Activated CD4-positive, alpha-beta memory T cell treated with anti-CD3 and anti-CD28 coated beads, Interleukin-2, amount 10 ng/mL, durations not matched to agents 7 days and 5 days (primary cell): Measurements from ENCODE around the gene CMTM3. TPM values are rescaled to one million over a fixed set of nuclear protein-coding genes. Genes with fewer than 3 reads are reported as not detected.
"Not testable (repeated sequence)": the region's sequence is repeated elsewhere in the genome, so short reads cannot be mapped to it uniquely, and the experiment has no call there.

Experiments used
- CTCF ChIA-PET: fragments of 350-600 bp; sonication (Branson Sonifier 250); formaldehyde crosslinking; loops from one replicate; lab custom pipeline; 2021; ENCODE audit warnings: antibody characterized with exemption, inconsistent platforms; lab: Charles Lee
- POLR2A ChIA-PET: fragments of 350-600 bp; sonication (Branson Sonifier 250); formaldehyde crosslinking; loops from one replicate; lab custom pipeline; 2021; ENCODE audit warnings: antibody characterized with exemption; lab: Charles Lee
- DNase-seq: peaks from one replicate; pipeline ENCODE4 v3.0.0-alpha.2; 2020
- H3K27ac Mint-ChIP-seq: one replicate; pipeline ENCODE4 v1.8.0; 2021; ENCODE audit warnings: mild to moderate bottlenecking, mixed read lengths
- H3K27me3 Mint-ChIP-seq: one replicate; pipeline ENCODE4 v1.8.0; 2021; ENCODE audit warnings: mixed read lengths
- H3K36me3 Mint-ChIP-seq: one replicate; pipeline ENCODE4 v1.8.0; 2021; ENCODE audit warnings: low read depth, mixed read lengths
- H3K4me1 Mint-ChIP-seq: one replicate; pipeline ENCODE4 v1.8.0; 2021; ENCODE audit warnings: mixed read lengths
- H3K4me3 Mint-ChIP-seq: one replicate; pipeline ENCODE4 v1.8.0; 2021; ENCODE audit warnings: mild to moderate bottlenecking, mixed read lengths
- H3K9me3 Mint-ChIP-seq: one replicate; pipeline ENCODE4 v1.8.0; 2021; ENCODE audit warnings: mixed read lengths
- total RNA-seq, 2 experiments: library from RNA; stranded (reverse); gene quantifications; one replicate each; pipeline ENCODE4 v1.2.3, GENCODE V29; 2021

CMTM3 gene
- total RNA-seq, 2 experiments from 2014 or later = 111 TPM

DNA sequence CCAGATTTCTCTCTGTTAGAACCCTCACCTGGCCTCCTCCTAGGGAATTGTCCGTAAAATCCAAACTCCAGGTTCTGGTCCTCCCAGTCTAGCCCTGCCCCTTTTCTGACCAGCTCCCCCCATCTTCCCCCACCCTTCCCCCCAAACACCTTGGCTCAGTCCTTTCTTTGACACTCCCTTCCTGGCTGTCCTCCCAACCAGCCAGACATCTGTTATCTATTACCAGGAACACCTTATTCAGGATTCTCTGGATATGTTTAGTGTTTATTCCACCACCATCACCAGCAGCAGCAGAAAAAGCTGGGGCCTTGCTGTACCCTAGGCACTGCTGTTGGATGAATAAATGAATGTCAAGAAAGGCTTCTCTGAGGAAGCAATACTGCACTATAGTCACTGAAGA, 4.0 kb upstream of the CMTM3 start:
- POLR2A ChIA-PET = interaction anchor here (6.4 kb wide), 1 partner anchor 48 kb away, joined by 40 read pairs; the partner anchor contains the start of gene CKLF
- CTCF ChIA-PET = no interaction called here

DNA sequence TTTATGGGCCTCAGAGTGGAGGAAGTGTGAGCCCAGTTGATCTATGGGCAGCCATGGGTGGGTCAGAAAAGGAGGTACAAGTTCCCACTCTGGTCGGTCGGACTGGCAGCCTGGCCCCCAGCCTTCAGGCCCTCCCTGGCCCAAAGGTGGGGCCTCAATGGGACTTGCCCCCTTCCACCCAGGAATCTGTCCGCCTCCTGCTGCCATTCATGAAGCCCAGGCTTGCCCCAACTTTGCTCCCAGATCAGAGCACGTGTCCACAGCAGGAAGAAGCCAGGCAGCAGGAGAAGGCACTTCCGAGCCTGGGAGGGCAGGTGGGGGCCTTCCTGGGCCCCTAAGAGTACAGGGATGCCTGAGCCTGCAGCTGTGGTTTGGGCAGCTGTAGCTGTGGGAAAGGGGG, 3.0 kb upstream of the CMTM3 start:
- CTCF ChIA-PET = interaction anchor here (1.2 kb wide), 1 partner anchor 79 kb away, joined by 3 read pairs; no protein-coding TSS in a partner anchor

More for the DNA sequence above, 4.0 kb upstream of the CMTM3 start:
- Mint-ChIP-seq H3K9me3 (peaks cover 15% of the 10 kb centered on the region), H3K4me1 (peaks cover 56% of the 10 kb centered on the region), H3K36me3 (peaks cover 22% of the 10 kb centered on the region), H3K27me3 (no peaks in the 10 kb centered on the region), H3K4me3 (no peak overlapping the region), H3K27ac (no peak overlapping the region)
- no peak for DNase-seq

DNA sequence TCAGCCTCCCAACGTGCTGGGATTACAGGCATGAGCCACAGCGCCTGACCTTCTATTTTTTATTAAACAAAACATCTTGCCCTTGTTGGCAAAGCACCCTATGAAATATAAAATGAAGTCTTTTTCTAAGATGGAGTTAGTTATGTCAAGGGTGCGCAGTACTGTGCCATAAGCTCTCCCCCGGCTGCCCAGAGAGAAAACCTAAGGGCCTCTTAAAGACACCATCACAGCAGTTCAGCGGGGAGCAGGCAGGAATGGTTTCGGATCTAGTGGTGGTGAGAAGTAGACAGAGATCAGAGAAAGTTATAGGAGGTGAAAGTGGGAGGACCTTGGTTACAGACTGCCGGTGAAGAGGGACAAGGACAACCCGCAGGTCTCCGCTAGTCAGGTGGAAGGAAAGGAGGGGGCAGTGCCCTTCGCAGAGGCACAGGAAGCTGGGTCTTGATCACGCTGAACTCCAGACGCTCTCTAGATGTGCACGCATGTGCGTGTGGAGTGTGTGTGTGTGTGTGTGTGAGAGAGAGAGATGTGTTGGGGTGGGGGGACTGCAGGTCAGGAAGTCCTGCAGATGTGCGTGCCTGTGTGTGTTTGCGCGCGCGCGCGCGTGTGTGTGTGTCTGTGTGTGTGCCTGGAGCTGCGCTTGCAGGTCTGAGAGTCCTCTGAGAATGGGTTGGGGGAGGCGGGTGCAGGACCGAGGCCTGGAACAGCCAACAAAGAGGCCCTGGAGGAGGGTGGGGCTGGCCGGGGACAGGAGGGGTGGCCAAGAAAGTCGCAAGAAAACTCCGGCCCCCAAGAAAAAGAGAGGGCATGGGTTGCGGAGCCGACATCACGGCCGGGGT, 748 bp upstream of the CMTM3 start:
- Mint-ChIP-seq H3K9me3 (peaks cover 15% of the 10 kb centered on the region), H3K27ac (peak overlapping the region; percentile 97), H3K27me3 (no peaks in the 10 kb centered on the region), H3K4me3 (peak overlapping the region; percentile 84), H3K4me1 (peaks cover 58% of the 10 kb centered on the region), H3K36me3 (peaks cover 36% of the 10 kb centered on the region)
- POLR2A ChIA-PET = interaction anchor here (0.6 to 3.1 kb wide), 19 partner anchors 8 to 271 kb away, joined by 3 to 40 read pairs (median 4); partner anchors contain the start of genes CKLF, CMTM2 and TK2
- peak; percentile 87 for DNase-seq
- CTCF ChIA-PET = interaction anchor here (0.9 to 3.4 kb wide), 12 partner anchors 9 to 197 kb away, joined by 3 to 27 read pairs (median 4); partner anchors contain the start of gene CKLF

More for the DNA sequence above, 3.0 kb upstream of the CMTM3 start:
- Mint-ChIP-seq H3K9me3 (peaks cover 15% of the 10 kb centered on the region), H3K36me3 (peaks cover 25% of the 10 kb centered on the region), H3K27ac (no peak overlapping the region), H3K4me1 (peaks cover 59% of the 10 kb centered on the region), H3K27me3 (no peaks in the 10 kb centered on the region), H3K4me3 (no peak overlapping the region)
- DNase-seq = no peak
- POLR2A ChIA-PET = interaction anchor here (1.5 to 6.4 kb wide), 2 partner anchors 11 to 49 kb away, joined by 3 to 40 read pairs; partner anchors contain the start of gene CKLF

DNA sequence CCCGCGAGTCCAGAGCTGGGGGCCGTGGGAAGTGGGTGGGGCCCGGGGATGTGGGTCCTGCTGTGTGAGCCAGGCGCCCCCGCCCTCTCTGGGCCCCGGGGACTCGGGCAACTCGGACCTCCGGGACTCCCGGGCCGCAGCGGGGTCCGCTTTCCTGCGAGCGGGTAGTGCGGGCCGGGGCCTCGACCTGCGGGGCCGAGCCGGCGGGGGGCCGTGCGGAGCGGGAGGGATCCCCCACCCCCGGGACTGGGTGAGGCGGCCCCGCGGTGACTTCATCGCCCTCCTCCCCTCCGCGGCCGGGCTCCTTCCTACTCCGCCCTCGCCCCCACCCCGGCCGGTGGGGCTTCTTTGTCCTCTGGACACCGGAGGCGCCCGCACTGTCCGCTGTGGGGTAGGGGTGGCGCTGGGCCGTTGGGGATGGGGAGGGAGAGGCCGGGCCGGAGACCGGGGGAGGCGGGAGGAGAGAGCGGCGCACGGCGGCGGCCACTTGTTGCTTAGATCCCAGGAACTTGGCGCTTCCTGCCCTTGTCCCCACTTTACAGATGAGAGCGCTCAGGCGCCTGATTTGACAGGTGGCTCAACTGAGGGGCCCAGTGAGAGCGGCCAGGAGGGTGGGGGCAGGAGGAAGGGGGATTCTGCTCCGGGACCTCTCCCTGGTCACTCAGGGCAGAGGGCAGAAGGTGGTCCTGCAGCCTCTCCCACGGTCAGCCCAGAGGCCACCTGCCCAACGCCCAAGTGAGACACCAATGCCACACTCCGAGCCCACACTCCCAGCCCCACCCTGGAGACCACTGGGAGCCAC, 874 bp downstream of the CMTM3 start:
- peaks cover 44% of the 10 kb centered on the region for H3K36me3 Mint-ChIP-seq
- POLR2A ChIA-PET = interaction anchor here (1.8 to 3.1 kb wide), 6 partner anchors 8 to 83 kb away, joined by 9 to 40 read pairs (median 28); partner anchors contain the start of genes CKLF and TK2
- peak overlapping the region; percentile 71 for H3K27ac Mint-ChIP-seq
- no peaks in the 10 kb centered on the region for H3K27me3 Mint-ChIP-seq
- H3K4me1 Mint-ChIP-seq = peaks cover 55% of the 10 kb centered on the region
- peak overlapping the region; percentile 71 for H3K4me3 Mint-ChIP-seq
- peak; percentile 58 for DNase-seq
- H3K9me3 Mint-ChIP-seq = peaks cover 12% of the 10 kb centered on the region
- CTCF ChIA-PET = interaction anchor here (1.2 to 3.6 kb wide), 5 partner anchors 15 to 198 kb away, joined by 3 to 44 read pairs (median 10); no protein-coding TSS in a partner anchor

DNA sequence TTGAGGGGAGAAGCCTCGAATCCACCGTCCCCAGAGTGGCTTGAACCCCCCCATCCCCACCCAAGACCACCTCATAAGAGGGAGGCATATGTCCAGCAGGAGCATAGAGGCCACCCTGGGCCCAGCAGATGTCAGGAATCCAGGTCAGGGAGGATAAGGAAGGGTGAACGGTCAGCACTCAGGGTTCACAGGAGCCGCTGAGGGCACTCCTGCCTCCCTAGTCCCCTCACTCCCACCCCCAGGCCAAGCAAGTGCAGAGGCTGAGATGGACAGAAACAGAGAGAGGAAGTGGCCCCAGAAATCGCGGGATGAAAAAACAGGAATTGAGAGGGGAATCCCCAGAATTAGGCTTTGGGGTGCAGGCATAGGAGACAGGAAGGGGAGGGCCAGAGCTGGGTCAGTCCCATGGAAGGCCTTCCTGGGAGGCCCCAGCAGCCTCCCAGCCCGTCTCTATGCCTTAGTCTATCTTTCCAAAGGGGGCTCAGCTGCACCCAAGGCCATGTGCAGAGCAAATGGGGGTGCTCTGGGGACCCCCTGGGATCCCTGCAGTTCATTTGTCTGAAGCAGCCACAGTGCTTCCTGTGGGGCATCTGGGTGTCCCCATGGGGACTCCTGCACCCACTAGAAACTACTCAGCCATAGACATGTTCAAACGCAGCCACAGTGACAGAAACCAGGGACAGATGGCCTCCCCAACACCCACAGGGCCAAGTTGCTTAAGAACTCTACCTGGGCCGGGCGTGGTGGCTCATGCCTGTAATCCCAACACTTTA, 1.7 kb downstream of the CMTM3 start:
- Mint-ChIP-seq H3K4me3 (peak overlapping the region; percentile 71), H3K27me3 (no peaks in the 10 kb centered on the region), H3K9me3 (peaks cover 6% of the 10 kb centered on the region), H3K4me1 (peaks cover 49% of the 10 kb centered on the region), H3K27ac (peak overlapping the region; percentile 71), H3K36me3 (peaks cover 45% of the 10 kb centered on the region)
- CTCF ChIA-PET = interaction anchor here (1.3 to 5.1 kb wide), 3 partner anchors 43 to 265 kb away, joined by 4 to 44 read pairs (median 35); no protein-coding TSS in a partner anchor
- no peak for DNase-seq
- POLR2A ChIA-PET = interaction anchor here (2.0 kb wide), 1 partner anchor 9 kb away, joined by 9 read pairs; no protein-coding TSS in a partner anchor

DNA sequence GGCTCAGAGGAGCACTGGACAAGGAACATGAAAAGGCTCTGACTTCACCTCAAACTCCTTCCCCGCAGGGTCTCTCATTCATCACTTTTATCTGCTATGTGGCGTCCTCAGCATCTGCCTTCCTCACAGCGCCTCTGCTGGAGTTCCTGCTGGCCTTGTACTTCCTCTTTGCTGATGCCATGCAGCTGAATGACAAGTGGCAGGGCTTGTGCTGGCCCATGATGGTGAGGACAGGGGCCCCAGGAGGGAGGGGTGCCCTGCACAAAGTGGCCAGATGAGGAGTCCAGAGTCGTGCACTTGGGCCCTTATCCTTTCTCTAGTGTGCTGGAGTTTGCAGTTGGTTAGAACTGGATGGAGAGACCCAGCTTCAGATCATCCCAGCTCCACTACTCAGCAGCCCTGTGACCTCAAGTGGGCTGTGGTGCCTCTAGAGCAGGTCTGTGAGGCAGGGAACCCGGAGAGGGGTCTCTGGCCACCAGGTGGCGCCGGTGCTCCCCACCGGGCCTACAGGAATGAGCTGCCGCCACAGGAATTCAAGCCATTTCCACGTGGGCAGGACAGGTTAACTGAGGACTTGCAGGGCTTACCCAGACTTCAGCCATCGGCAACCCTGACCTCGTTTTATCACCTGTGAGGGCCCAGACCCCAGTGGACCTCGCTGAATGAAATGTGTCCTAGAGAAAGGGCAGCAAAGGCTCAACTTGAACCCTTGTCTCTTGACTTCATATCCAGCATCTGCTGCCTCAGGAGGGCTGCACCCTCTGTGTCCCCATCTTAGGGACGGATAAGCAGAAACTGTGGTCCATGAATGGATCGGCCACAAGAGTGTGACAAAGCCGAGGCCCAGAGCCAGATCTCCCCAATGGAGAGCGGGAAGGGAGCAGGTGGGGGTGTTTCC, 4.0 kb downstream of the CMTM3 start:
- POLR2A ChIA-PET = interaction anchor here (0.9 to 3.0 kb wide), 10 partner anchors 10 to 259 kb away, joined by 3 to 13 read pairs (median 4); partner anchors contain the start of gene CKLF
- peaks cover 61% of the 10 kb centered on the region for H3K36me3 Mint-ChIP-seq
- H3K4me1 Mint-ChIP-seq = peaks cover 44% of the 10 kb centered on the region
- no peaks in the 10 kb centered on the region for H3K27me3 Mint-ChIP-seq
- peak overlapping the region; percentile 75 for H3K27ac Mint-ChIP-seq
- H3K9me3 Mint-ChIP-seq = no peaks in the 10 kb centered on the region
- DNase-seq = peak; percentile 82
- H3K4me3 Mint-ChIP-seq = peak overlapping the region; percentile 17
- CTCF ChIA-PET = interaction anchor here (0.5 to 5.1 kb wide), 42 partner anchors 9 to 265 kb away, joined by 3 to 44 read pairs (median 4); partner anchors contain the start of gene CKLF

DNA sequence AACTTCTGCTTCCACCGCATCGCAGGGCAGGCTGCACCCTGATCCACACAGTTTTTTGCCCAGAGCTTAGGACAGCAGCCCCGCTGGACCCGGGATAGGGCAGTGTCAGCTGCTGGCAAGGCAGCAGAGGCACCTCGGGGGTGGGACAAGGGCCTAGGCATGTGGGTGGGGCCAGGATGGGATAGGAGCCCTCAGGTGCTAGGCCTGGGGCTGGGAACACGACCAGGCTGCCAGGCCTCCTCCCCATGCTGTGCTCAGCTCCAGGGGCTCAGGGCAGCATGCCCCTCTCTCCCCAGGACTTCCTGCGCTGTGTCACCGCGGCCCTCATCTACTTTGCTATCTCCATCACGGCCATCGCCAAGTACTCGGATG, 4.6 kb downstream of the CMTM3 start:
- Mint-ChIP-seq H3K9me3 (no peaks in the 10 kb centered on the region), H3K27ac (no peak overlapping the region)

DNA sequence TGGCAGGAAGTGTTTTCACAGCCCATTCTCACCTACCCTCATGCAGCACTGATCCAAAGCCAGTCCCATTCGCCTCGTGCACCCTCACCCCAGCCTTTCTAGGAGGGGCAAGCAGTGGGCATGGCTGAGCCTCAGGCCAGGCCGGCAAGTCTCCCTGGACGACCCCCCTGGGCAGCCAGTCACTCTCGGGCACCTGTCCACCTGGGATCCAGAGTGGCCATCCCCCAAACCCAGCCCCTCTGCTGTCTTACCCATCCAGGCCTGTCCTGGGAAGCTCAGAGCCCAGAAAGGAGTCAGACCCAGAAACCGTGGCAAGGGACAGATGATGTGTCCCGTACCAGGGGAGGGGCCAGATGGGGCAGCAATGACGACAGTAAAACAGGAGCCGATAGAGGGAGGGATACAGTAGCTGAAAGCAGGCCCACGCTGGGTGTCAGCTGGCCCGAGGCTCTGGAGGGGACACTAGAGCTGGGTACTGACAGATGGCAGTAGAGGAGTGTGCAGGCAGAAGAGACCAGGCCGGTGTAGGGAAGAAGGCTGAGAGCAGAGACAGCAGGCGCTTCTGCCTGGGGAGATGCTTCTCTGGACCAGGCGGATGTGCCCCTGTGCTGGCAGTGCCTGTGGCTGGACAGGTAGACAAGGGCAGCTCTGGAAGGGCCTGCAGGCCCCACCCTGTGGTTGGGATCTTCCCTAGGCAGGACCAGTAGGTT, 5.8 kb downstream of the CMTM3 start:
- CTCF ChIA-PET = interaction anchor here (1.4 to 5.1 kb wide), 4 partner anchors 10 to 42 kb away, joined by 3 to 35 read pairs (median 16); no protein-coding TSS in a partner anchor
- Mint-ChIP-seq H3K4me3 (no peak overlapping the region), H3K27ac (peak overlapping the region; percentile 6), H3K27me3 (no peaks in the 10 kb centered on the region), H3K9me3 (no peaks in the 10 kb centered on the region), H3K36me3 (peaks cover 58% of the 10 kb centered on the region), H3K4me1 (peaks cover 35% of the 10 kb centered on the region)
- DNase-seq = no peak
- POLR2A ChIA-PET = no interaction called here

More for the DNA sequence above, 4.6 kb downstream of the CMTM3 start:
- peaks cover 38% of the 10 kb centered on the region for H3K4me1 Mint-ChIP-seq
- DNase-seq = no peak
- POLR2A ChIA-PET = interaction anchor here (0.9 to 3.0 kb wide), 9 partner anchors 9 to 259 kb away, joined by 3 to 13 read pairs (median 4); partner anchors contain the start of gene CKLF
- no peaks in the 10 kb centered on the region for H3K27me3 Mint-ChIP-seq
- H3K36me3 Mint-ChIP-seq = peaks cover 58% of the 10 kb centered on the region
- H3K4me3 Mint-ChIP-seq = no peak overlapping the region
- CTCF ChIA-PET = interaction anchor here (0.5 to 5.1 kb wide), 39 partner anchors 8 to 264 kb away, joined by 3 to 44 read pairs (median 5); partner anchors contain the start of gene CKLF

DNA sequence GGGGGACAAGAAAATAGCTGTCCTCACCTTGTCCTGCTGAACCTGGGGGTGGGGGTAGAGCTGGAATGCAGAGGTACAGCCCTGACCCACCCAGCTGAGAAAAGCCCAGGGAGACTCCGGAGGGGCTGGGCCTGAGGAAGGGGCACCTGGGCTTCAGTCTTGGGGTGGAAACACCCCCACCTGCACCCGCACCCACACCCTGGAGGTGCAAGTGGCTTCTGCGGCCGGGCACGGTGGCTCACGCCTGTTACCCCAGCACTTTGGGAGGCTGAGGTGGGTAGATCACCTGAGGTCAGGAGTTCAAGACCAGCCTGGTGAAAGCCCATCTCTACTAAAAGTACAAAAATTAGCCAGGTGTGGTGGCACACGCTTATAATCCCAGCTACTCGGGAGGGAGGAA, 7.4 kb downstream of the CMTM3 start:
- POLR2A ChIA-PET = interaction anchor here (0.9 kb wide), 1 partner anchor 15 kb away, joined by 3 read pairs; no protein-coding TSS in a partner anchor
- H3K4me3 Mint-ChIP-seq, H3K27me3 Mint-ChIP-seq, H3K9me3 Mint-ChIP-seq, H3K27ac Mint-ChIP-seq, DNase-seq: not testable (repeated sequence)
- CTCF ChIA-PET = interaction anchor here (1.4 kb wide), 1 partner anchor 22 kb away, joined by 3 read pairs; no protein-coding TSS in a partner anchor
- H3K36me3 Mint-ChIP-seq = peaks cover 55% of the 10 kb centered on the region
- peaks cover 25% of the 10 kb centered on the region for H3K4me1 Mint-ChIP-seq

DNA sequence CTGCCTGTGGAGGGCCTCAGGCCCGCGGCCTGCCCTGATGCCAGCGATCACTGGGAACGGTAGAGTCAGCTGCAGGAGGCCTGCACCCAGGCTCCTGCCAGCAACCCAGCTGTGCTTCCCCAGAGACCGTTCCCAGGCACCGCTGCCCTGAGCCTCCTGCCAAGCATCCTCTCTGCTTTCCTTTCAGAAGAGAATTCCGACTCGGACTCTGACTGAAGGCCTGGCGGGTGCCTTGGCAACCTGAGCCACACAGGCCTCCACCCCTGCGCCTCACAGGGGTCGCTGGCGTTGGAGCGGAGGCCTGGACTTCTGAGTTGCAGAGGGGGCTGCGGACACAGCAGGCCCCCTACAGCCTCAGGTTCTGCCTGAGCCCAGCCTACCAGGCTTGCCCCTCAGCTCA, 7.9 kb downstream of the CMTM3 start:
- Mint-ChIP-seq H3K27ac (no peak overlapping the region), H3K27me3 (no peaks in the 10 kb centered on the region), H3K4me1 (peaks cover 20% of the 10 kb centered on the region), H3K36me3 (peaks cover 51% of the 10 kb centered on the region), H3K9me3 (no peaks in the 10 kb centered on the region), H3K4me3 (no peak overlapping the region)
- DNase-seq = no peak
- ChIA-PET CTCF (no interaction called here), POLR2A (no interaction called here)
